ENCODE measurements around the gene CHST11. TPM values are rescaled to one million over a fixed set of nuclear protein-coding genes. Genes with fewer than 3 reads are reported as not detected.

CHST11 gene
- total and polyA plus RNA-seq, 10 of the 15 experiments (the other 5 are each of a cell fraction or from before 2014, with no cell fraction given), result 1.9 to 38.1 (median 17.2) TPM

DNA sequence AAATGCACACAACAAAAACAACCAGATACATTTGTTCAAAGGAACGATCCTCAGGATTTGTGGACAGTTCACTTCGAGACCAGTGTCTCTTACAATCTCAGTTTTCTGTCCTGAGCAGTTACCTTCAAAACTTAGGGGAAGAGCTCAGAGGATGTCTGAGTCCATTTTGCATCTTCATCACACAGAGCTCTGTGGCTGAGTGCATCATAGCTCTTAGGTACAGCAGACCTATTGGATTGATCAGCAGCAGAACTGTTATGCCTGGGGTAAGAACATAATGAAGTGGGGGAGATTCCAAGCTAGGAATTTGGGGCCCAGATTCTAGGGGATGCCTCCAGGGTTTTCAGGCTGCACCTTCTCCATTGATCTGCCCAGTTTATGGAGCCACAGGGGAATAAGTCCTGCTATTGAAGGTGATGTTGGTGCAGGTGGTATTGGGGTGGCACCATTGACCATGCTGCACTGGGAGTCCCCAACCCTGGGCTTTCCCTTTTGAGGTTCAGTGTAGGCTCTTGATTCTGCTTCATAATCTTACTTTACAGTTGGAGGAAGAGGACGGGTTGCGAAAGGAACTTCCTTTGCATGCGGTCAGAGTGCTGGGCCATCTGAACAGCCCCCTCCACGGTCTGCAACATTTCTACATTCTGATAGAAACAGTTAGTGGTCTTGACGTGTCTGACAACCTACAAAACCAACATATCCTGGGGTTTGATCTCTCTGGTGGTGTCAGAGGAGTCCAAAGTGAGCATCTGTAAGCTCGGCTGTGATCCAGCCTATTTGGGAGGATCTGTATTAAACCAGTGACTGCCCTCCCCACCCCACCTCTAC, 112.8 kb downstream of the CHST11 start (continued):
- TF ChIP-seq, protein P1, sequence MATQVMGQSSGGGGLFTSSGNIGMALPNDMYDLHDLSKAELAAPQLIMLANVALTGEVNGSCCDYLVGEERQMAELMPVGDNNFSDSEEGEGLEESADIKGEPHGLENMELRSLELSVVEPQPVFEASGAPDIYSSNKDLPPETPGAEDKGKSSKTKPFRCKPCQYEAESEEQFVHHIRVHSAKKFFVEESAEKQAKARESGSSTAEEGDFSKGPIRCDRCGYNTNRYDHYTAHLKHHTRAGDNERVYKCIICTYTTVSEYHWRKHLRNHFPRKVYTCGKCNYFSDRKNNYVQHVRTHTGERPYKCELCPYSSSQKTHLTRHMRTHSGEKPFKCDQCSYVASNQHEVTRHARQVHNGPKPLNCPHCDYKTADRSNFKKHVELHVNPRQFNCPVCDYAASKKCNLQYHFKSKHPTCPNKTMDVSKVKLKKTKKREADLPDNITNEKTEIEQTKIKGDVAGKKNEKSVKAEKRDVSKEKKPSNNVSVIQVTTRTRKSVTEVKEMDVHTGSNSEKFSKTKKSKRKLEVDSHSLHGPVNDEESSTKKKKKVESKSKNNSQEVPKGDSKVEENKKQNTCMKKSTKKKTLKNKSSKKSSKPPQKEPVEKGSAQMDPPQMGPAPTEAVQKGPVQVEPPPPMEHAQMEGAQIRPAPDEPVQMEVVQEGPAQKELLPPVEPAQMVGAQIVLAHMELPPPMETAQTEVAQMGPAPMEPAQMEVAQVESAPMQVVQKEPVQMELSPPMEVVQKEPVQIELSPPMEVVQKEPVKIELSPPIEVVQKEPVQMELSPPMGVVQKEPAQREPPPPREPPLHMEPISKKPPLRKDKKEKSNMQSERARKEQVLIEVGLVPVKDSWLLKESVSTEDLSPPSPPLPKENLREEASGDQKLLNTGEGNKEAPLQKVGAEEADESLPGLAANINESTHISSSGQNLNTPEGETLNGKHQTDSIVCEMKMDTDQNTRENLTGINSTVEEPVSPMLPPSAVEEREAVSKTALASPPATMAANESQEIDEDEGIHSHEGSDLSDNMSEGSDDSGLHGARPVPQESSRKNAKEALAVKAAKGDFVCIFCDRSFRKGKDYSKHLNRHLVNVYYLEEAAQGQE (IDR thresholded peaks at IDR 0.05; ENCODE audit: low read depth, low read length), result no peak
- TF ChIP-seq POLR2AphosphoS5 (IDR thresholded peaks at IDR 0.05; ENCODE audit: low read length) (peak; percentile 75), ATF2 (IDR thresholded peaks at IDR 0.05; ENCODE audit: low read length) (peak; percentile 38; the same call in 1 of the 2 replicates), FOXM1 (IDR thresholded peaks at IDR 0.05; ENCODE audit: low read depth, low read length) (peak; percentile 71; the same call in 1 of the 2 replicates), TCF7 (IDR thresholded peaks at IDR 0.05; ENCODE audit: borderline replicate concordance) (peak; percentile 62; the same call in 1 of the 2 replicates), SMARCA5 (IDR thresholded peaks at IDR 0.05) (no peak), TARDBP (IDR thresholded peaks at IDR 0.05; ENCODE audit: borderline replicate concordance) (peak; percentile 25; the same call in 1 of the 2 replicates), YY1 (IDR thresholded peaks at IDR 0.05; ENCODE audit: low read depth, low read length) (0 out of 2 replicates have a peak, but pooled peaks have one; percentile 9), CHD2 (IDR thresholded peaks at IDR 0.05; ENCODE audit: borderline replicate concordance, low read depth, low read length) (0 out of 2 replicates have a peak, but pooled peaks have one; percentile 32), MTA2 (IDR thresholded peaks at IDR 0.05; ENCODE audit: low read depth) (peak; percentile 71), DPF2 (IDR thresholded peaks at IDR 0.05) (peak; percentile 71), SP1 (IDR thresholded peaks at IDR 0.05; ENCODE audit: low read depth, low read length) (no peak), IKZF1 (conservative IDR thresholded peaks at IDR 0.05) (peak; percentile 91), IKZF2 (IDR thresholded peaks at IDR 0.05) (peak; percentile 71 to 73), PAX5 (IDR thresholded peaks at IDR 0.05; ENCODE audit: borderline replicate concordance, low read depth, low read length) (peak; percentile 71; the same call in 1 of the 2 replicates), ESRRA (IDR thresholded peaks at IDR 0.05; ENCODE audit: low read length) (no peak), ATF7 (IDR thresholded peaks at IDR 0.05; ENCODE audit: low read depth) (peak; percentile 46; the same call in 1 of the 2 replicates), ZBED1 (IDR thresholded peaks at IDR 0.05; ENCODE audit: borderline replicate concordance) (peak; percentile 29; the same call in 1 of the 2 replicates), BHLHE40 (IDR thresholded peaks at IDR 0.05; ENCODE audit: borderline replicate concordance in 1 of 2, low read depth in 2 of 2, low read length in 1 of 2) (peak in 1 of 2 experiments; percentile 55; a peak in 3 of 4 replicates)
- TF ChIP-seq, protein P2, sequence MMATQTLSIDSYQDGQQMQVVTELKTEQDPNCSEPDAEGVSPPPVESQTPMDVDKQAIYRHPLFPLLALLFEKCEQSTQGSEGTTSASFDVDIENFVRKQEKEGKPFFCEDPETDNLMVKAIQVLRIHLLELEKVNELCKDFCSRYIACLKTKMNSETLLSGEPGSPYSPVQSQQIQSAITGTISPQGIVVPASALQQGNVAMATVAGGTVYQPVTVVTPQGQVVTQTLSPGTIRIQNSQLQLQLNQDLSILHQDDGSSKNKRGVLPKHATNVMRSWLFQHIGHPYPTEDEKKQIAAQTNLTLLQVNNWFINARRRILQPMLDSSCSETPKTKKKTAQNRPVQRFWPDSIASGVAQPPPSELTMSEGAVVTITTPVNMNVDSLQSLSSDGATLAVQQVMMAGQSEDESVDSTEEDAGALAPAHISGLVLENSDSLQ (IDR thresholded peaks at IDR 0.05), result peak; percentile 34; the same call in 1 of the 2 replicates
- TF ChIP-seq, protein P3, sequence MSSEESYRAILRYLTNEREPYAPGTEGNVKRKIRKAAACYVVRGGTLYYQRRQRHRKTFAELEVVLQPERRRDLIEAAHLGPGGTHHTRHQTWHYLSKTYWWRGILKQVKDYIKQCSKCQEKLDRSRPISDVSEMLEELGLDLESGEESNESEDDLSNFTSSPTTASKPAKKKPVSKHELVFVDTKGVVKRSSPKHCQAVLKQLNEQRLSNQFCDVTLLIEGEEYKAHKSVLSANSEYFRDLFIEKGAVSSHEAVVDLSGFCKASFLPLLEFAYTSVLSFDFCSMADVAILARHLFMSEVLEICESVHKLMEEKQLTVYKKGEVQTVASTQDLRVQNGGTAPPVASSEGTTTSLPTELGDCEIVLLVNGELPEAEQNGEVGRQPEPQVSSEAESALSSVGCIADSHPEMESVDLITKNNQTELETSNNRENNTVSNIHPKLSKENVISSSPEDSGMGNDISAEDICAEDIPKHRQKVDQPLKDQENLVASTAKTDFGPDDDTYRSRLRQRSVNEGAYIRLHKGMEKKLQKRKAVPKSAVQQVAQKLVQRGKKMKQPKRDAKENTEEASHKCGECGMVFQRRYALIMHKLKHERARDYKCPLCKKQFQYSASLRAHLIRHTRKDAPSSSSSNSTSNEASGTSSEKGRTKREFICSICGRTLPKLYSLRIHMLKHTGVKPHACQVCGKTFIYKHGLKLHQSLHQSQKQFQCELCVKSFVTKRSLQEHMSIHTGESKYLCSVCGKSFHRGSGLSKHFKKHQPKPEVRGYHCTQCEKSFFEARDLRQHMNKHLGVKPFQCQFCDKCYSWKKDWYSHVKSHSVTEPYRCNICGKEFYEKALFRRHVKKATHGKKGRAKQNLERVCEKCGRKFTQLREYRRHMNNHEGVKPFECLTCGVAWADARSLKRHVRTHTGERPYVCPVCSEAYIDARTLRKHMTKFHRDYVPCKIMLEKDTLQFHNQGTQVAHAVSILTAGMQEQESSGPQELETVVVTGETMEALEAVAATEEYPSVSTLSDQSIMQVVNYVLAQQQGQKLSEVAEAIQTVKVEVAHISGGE (CRISPR knock-in tag; IDR thresholded peaks at IDR 0.05), result no peak
